NCI-H1694 treated with DMSO at 0.1 percent for 48 hours (cell line): ENCODE results near the gene ATP8B2.
A peak's percentile ranks its signal among the peaks of the same experiment; 100 is the strongest.
"Not testable (repeated sequence)": the region's sequence is repeated elsewhere in the genome, so short reads cannot be mapped to it uniquely, and the experiment has no call there.

Experiments
- DNase-seq: peaks from one replicate; lab custom pipeline; 2025; lab: John Stamatoyannopoulos, UW

ATP8B2 gene

DNA sequence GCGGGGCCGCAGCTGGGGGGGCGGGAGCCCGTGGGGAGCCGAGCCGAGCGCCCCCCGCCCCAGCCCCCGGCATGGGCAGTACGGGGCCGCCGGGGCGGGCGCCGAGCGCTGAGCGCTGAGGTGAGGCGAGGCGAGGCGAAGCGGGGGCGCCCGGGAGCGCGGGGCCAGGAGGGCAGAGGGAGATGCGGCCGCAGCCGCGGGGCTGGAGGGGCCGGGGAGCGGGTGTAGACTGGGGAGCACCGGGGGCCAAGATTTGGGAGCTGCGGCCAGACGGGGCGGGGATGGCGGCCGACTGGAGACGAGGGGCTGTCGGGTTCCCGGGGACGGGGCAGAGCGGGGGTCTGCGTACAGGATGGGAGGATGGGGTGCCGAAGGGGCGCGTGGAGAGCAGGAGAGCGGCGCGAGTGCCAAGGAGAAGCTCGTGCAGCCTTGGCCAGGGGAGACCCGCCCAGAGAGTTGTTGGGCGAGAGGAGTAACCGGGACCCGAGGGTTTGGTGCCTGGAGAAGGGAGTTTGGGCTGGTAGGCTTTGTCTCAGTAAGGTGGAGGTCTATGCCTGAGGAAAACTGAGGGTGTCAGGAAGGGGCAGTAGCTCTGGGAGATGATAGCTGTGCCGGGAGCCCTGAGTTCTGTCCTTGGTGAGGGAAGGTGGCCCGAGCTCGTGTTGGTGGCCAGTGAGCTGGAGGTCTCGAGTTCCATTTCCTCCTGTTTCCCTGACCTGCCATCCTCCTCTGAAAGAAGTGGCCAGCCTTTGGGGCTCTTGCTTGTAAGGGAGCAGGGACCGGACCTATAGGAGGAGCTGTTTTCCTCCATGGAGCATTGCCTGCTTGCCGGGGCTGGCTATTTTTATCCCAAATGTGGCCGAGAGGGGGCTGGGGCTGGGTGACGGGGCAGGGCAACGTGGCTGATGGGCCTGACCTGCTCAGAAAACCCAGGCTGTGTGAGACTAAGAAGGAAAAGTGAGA is 539 bp downstream of the ATP8B2 start:
- DNase-seq = peak; percentile 61

DNA sequence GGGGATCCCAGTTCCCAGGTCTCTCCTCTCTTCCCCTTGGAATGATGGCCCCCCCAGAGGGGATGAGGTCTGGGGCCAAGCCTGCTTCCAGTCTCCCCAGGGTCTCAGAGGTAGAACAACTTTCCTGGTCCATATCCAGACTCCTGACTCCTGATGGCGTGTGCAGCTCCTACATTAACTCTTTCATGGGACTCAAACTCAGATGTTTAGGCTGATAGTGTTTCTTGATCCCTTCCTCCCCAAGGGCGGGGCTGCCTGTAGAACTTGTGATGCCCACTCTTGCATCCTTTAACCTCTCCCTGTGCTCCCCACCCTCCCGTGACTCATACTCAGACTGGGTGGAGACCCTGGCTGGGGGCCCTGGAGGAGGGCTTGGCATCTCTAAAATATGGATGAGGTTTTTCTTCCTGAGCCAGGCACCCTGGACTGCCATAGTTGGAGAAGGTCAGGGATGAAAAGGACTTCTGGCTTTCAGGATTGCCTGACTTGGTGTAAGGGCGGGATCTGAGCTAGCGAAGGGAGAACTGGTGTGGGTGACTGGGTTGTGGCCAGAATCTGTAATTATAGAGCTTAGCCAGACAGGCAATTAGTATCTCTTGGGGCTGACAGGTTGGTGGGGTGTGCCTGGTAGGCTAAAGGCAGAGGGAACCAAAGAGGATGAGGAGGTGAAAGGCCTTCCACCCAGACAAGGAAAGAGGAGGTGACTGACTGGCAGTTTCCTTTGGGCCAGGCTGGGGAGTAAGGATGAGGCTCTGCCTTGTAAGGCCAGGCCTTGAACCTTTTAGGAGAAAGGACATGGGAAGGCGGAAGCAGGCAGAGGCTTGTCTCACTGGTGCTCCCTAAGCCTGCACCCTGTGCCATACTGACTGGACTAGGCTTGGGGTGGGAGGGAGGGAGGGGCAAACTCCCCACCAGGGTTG is 1.5 kb downstream of the ATP8B2 start:
- DNase-seq = no peak

DNA sequence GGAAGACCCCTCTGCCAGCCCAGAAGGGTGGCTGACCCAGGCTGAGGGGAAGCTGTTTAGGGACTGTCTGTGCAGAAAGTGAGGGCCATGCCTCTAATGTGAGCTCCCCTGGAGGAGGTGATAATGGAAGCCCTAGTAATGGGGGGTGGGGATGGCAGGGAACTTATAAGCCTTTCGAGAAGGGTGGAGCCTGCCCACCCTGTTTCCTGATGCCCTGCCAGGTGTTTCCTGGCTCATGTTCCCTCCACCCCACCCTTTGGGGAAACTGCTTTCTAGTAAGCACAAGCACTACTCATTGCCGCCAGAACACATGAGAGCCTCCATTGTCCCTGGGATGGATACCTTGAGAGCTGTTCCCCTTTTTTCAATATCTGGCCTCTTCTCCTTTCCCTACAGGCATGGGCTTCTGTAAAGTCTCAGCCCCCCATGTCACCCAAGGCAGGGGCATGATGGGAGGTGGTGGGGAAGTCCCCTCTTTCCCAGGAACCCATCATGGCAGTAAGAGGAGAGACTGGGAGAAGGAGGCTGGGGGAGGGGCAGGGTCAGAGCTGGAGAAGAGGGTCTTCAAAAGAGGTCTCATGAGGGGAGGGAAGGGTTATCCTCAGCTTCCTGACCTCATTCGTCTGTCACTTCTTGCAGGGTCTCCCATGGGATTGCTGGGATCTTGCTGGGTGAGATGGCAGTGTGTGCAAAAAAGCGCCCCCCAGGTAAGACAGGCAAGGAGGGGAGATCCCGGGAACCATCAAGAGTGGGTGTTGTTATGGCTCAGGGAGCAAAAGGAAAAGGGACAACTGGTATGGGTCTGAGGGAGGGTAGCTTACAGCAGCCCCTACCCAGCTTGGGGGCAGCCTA is 2.4 kb downstream of the ATP8B2 start:
- DNase-seq = no peak

DNA sequence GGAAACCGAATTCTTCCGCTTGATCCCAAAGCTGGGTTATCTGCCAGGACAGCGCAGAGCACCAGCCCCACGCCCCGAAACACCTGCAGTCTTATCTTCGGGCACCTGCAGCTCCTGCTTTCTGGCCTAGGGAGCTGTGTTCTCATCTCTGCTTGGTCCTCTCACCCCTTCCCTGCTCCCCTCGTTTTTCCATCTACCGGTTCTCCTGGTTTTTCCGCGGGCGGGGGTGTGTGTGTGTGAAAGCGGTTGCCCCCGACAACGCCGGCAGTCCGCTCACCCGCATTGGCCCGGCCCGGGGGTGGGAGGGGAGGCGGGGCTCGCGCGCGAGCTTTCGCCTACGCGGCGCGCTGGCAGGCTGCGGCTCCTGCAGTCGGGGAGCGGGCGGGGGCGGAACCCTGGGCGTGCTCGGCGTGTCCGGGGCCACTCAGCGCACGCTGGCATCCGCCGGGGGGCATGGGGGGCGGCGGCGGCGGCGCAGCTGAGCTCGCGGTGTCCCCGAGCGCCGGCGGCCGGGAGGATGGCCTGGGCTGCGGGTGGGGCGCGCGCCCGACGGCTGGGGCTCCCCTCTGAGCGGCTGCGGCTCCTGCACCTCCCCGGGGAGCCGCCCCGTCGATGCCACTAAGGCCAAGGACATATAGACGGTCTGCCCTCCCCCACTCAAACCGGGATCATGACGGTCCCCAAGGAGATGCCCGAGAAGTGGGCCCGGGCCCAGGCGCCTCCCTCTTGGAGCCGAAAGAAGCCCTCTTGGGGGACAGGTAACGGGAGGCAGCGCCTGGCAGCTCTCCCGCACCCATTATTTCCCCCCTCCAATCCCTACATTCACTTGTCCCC is 3.2 kb downstream of the ATP8B2 start:
- DNase-seq = no peak

DNA sequence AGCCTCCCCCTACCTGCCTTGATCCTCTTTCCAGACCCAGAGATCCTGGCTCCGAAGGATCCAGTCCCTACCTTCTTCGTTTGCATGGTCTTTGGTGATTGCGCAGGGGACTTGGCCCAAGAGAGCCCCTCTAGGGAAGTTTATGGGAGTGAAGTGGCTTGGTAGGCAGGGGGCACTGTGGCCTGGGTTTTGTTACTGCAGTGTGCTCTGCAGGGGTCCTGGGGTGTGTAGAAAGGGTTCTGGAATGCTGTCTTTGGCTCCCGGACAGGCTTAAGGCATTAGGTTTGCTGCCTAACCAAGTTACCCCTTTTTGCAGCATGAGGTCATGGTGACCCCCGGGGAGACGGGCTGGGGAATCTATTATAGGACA is 3.8 kb downstream of the ATP8B2 start:
- no peak for DNase-seq

DNA sequence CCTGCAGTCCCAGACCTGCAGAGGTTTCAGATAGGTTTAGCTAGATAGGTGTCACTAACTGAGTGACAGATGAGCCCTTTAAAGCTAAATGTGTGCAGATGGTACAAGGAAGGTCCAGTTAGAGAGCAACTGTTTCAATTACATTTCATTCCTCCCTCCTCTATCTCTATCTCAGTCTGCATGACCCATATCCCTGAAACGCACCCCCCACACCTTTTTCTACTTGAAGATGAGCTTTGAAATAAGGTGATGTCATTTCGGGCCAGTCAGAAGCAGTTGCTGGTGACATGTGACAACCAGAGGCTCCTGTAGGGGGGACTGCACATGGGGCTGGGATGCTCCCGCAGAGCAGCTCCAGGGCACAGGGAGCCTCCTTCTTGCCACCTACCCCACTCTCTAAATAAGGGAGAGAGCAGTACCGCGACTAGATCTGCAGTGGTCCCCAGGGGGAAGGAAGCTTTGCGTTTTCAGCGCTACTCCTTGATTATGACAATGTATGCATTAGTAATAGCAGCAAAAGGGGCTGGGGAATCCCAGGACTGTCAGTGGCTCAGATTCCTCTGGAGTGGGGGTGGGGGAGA is 4.3 kb downstream of the ATP8B2 start:
- DNase-seq = no peak

DNA sequence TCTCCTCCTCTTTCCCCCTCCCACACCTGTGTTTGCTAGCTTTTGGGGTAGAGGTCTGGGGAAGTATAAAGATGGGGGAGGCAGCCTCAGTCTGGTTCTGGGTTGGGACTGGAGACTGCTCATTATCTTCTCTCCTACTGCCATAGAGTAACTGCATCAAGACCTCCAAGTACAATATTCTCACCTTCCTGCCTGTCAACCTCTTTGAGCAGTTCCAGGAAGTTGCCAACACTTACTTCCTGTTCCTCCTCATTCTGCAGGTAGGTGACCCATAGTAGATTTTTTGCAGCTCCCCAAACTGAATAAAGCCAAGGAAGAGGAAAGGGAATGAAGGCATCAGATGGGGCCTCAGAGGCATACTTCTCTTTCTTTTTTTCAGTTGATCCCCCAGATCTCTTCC is 5.3 kb downstream of the ATP8B2 start:
- no peak for DNase-seq

DNA sequence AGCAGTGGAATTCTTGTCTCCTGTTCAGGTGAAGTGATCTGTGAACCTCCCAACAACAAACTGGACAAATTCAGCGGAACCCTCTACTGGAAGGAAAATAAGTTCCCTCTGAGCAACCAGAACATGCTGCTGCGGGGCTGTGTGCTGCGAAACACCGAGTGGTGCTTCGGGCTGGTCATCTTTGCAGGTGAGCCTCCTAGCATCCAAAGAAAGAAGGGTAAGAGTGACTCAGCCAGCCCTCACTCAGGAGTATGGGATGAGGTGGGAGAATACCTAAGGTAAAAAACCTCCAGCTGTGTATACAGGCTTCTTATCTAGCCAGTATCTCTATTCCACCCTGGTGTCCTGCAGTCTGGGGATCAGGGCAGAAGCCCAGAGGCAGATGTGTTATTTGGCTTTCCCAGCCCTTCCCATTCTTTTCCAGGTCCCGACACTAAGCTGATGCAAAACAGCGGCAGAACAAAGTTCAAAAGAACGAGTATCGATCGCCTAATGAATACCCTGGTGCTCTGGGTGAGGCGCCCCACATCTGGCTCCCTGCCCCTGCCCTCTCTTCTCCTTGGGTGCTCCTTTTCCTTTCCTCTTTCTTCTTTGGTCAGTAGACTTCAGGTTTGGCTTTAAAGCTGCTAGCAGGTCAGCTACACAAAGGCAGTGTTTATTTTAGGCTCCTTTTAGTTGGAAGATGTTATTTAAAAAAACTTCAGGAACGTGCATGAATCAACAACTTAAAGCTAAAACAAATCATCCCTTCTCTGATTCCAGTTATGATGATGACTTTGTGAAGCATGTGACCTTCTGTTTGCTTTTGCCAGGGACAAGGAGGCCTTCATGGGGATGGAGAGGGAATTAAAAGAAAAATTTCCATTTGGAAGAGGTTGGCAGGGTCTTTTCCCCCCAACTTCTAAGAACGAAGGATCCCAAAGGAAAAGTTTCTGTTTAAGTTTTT is 9.0 kb downstream of the ATP8B2 start:
- no peak for DNase-seq

DNA sequence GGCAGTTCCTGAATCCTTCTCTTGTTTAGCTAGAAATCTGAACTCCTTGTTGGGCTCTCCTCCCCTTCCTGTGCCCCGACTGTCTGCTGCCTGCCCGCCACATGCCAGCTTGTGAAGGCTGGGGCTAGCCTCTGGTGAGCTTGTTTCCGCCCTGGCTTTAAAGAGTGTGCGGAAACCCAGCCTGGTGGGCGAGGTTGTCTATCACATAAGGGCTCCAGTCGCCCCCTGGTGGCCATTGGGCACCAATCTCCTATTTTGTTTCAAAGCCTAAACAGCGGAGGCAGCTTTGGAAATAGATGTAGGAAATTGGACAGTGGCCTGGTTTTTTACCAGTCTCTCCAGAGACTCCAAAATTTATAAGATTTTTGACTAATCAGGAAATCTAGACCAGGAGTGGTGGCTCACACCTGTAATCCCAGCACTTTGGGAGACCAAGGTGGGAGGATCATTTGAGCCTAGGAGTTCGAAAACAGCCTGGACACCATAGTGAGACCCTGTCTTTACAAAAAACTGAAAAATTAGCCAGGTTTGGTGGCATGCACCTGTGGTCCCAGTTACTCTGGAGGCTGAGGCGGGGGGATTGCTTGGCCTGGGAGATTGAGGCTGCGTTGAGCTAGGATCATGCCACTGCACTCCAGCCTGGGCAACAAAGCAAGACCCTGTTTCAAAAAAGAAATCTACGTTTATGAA is 9.8 kb downstream of the ATP8B2 start:
- peak; percentile 89 for DNase-seq

DNA sequence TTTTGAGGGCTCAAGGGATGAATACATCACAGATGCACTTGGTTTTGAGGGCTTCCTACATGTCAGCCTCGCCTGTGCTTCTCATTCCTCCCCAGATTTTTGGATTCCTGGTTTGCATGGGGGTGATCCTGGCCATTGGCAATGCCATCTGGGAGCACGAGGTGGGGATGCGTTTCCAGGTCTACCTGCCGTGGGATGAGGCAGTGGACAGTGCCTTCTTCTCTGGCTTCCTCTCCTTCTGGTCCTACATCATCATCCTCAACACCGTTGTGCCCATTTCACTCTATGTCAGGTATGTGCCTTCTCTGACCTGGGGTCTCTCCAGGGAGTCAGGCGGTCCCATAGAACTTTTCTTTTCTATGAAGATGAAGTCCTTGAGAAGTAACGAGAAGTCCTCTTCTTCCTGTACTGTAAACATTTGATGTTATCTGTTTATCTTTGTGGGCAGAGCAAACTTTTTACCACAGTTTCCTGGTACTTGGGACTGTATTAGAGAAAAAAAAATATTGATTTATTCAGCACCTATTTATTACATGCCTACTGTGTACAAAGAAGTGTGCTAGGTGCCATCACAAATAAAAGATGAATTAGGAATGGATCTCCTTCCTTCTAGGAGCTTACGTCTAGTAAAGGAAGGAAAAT is 12.0 kb downstream of the ATP8B2 start:
- no peak for DNase-seq

DNA sequence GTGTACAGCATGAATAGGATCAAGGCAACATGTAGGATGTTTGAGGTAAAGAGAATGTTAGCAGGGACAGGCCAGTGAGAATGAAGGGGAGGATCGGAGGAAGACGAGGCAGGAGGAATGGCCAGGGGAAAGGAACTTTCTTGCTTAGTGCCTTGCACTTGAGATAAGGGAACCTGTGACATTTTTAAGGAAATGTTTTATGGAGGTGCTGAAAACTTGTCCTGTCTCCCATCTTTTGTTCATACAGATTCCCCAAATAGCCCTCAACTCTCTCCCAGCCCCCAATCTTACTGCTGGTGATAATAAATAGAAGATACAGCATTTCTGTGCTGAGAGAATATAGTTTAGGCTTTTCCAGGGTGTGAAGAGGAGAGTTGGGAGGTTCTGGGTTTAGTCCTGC is 13.6 kb downstream of the ATP8B2 start:
- no peak for DNase-seq

DNA sequence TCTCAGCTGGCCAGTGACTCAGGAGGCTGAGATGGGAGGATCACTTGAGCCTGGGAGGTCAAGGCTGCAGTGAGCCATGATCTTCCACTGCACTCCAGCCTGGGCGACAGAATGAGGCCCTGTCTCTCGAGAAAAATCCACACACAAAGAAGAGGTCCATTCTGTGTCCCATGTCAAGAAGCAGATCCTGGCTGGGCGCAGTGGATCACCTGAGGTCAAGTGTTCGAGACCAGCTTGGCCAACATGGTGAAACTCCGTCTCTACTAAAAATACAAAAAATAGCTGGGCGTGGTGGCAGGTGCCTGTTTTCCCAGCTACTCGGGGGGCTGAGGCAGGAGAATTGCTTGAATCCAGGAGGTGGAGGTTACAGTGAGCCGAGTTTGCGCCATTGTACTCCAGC is 16.0 kb downstream of the ATP8B2 start:
- DNase-seq = not testable (repeated sequence)

DNA sequence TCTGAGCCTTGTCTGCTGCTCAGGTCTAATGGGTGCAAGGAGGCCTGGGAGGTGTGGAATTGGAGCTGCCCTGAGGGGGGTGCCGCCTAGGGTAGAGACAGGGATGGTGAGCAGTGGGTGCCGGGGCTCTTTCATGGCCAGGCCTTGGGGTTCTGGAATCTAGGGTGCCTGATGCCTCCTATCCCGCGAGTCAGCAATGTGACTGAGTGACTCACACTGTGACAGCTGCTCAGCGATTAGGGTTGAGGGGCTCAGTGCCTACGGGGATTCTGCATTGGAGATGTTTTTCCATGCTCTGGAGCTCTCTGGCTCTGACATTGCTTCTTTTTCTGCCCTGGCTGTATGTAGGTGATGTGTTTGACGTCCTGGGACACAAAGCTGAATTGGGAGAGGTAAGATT is 16.8 kb downstream of the ATP8B2 start:
- DNase-seq = no peak

DNA sequence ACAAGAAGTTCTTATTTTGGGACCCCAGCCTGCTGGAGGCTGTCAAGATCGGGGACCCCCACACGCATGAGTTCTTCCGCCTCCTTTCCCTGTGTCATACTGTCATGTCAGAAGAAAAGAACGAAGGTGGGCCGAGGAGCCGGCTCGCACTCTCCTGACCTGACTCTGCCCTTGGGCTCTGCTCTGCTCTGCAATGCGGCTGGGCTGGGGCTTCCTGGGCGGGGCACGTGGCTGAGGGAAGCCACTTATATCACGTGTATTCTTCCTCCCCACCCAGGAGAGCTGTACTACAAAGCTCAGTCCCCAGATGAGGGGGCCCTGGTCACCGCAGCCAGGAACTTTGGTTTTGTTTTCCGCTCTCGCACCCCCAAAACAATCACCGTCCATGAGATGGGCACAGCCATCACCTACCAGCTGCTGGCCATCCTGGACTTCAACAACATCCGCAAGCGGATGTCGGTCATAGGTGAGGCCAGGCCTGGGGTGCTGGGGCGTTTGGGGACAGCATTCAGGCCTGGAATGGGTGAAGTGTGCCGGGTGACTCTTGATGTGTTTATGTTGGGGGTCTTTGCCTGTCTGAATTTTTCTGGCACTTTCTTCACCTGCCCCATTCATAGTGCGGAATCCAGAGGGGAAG is 17.6 kb downstream of the ATP8B2 start:
- no peak for DNase-seq

DNA sequence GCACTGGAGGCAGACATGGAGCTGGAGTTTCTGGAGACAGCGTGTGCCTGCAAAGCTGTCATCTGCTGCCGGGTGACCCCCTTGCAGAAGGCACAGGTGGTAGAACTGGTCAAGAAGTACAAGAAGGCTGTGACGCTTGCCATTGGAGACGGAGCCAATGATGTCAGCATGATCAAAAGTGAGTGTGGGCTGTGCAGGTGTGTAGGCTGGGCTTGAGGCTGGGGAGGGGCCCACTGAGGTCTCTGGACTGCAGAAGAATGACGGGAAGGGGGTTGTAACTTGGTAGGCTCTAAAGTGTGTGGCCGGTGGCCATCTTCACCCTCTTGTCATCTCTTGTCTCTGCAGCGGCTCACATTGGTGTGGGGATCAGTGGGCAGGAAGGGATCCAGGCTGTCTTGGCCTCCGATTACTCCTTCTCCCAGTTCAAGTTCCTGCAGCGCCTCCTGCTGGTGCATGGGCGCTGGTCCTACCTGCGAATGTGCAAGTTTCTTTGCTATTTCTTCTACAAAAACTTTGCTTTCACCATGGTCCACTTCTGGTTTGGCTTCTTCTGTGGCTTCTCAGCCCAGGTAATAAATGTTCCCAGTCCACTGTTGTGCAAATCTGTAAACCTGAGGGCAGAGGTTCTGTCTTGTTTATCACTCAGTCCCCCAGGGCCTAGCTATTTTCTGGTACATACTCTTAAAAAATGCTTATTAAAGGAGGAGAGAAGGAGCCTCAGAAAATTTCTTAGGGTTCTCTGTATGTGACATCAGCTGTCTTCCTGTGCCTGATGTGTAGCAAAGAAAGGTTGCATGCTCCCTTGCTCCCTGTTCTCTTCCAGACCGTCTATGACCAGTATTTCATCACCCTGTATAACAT is 19.9 kb downstream of the ATP8B2 start:
- peak; percentile 27 for DNase-seq

DNA sequence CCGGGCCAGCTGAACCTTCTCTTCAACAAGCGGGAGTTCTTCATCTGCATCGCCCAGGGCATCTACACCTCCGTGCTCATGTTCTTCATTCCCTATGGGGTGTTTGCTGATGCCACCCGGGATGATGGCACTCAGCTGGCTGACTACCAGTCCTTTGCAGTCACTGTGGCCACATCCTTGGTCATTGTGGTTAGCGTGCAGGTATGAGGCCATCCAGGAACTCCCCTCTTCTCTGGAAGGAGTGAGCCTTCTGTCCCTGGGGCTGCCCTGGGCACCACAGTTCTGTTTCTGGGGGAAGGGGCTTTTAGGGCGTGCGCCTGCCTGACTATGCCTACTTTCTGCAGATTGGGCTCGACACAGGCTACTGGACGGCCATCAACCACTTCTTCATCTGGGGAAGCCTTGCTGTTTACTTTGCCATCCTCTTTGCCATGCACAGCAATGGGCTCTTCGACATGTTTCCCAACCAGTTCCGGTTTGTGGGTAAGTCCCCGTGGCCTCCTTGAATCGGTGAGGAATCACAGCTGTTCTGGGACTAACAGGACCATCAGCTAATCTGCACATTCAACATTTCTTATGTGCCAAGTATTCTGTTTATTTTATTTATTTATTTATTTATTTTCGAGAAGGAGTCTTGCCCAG is 21.1 kb downstream of the ATP8B2 start:
- no peak for DNase-seq
